ENCODE results near the gene NFASC. TPM values are rescaled to one million over a fixed set of nuclear protein-coding genes. Genes with fewer than 3 reads are reported as not detected.

NFASC gene
- total and polyA plus RNA-seq, 2 experiments from 2014 or later = 3.9 to 11.7 TPM

- Histone ChIP-seq H3K27me3 (ENCODE audit: insufficient read depth) (no peaks in the 10 kb centered on the region), H4K20me1 (replicated peaks; ENCODE audit: insufficient read depth) (no peaks in the 10 kb centered on the region), H3K9me2 (ENCODE audit: insufficient read depth) (no peaks in the 10 kb centered on the region), H3F3A (replicated peaks; ENCODE audit: low read depth) (no peaks in the 10 kb centered on the region), H3K36me3 (ENCODE audit: insufficient read depth) (no peaks in the 10 kb centered on the region), H3K4me2 (no peak overlapping the region), H2AFZ (no peak overlapping the region), H3K79me2 (replicated peaks; ENCODE audit: insufficient read depth) (no peaks in the 10 kb centered on the region), H3K27ac (ENCODE audit: low read depth) (no peak overlapping the region), H3K4me1 (ENCODE audit: insufficient read depth) (peaks cover 6% of the 10 kb centered on the region; the same call in 1 of the 2 replicates), H3K4me3 (no peak overlapping the region)
- H3K27ac Mint-ChIP-seq = no peak overlapping the region
- ATAC-seq (no peak), DNase-seq (ENCODE audit: low spot score) (no peak)
- H3K36me3 Mint-ChIP-seq (ENCODE audit: low read depth) = no peaks in the 10 kb centered on the region; the same call in 2 of the 3 replicates
- H3K9me3 Mint-ChIP-seq = no peaks in the 10 kb centered on the region
- H3K27me3 Mint-ChIP-seq (ENCODE audit: insufficient read depth, low read depth, poor library complexity) = peaks cover 14% of the 10 kb centered on the region
- no peak for TF ChIP-seq CREB1 (CRISPR knock-in tag; IDR thresholded peaks at IDR 0.05; ENCODE audit: low read depth)
- TF ChIP-seq ZNF114 (CRISPR knock-in tag; IDR thresholded peaks at IDR 0.05) = no peak
- no peak for TF ChIP-seq JUNB (IDR thresholded peaks at IDR 0.05; ENCODE audit: unreplicated experiment)
- no peak for TF ChIP-seq ZNF331 (CRISPR knock-in tag; IDR thresholded peaks at IDR 0.05; ENCODE audit: low read depth)
- TF ChIP-seq POLR2AphosphoS5 (IDR thresholded peaks at IDR 0.05; ENCODE audit: low read depth) = no peak
- no peak for TF ChIP-seq REST (IDR thresholded peaks at IDR 0.05; ENCODE audit: unreplicated experiment)
- no peak for TF ChIP-seq NANOG (IDR thresholded peaks at IDR 0.05; ENCODE audit: borderline replicate concordance)
- no peak for TF ChIP-seq STAT1 (IDR thresholded peaks at IDR 0.05; ENCODE audit: unreplicated experiment)
- TF ChIP-seq ZNF462 (CRISPR knock-in tag; IDR thresholded peaks at IDR 0.05) = no peak
- H3K4me1 Mint-ChIP-seq = peaks cover 9% of the 10 kb centered on the region
- H3K4me3 Mint-ChIP-seq = no peak overlapping the region
Measured at GRCh38 chr1:204996981-204997380, 126.3 kb downstream of the NFASC start.
